Measurements from ENCODE around the gene RNF182.
"Not testable (repeated sequence)": the region's sequence is repeated elsewhere in the genome, so short reads cannot be mapped to it uniquely, and the experiment has no call there.

Gene RNF182

DNA sequence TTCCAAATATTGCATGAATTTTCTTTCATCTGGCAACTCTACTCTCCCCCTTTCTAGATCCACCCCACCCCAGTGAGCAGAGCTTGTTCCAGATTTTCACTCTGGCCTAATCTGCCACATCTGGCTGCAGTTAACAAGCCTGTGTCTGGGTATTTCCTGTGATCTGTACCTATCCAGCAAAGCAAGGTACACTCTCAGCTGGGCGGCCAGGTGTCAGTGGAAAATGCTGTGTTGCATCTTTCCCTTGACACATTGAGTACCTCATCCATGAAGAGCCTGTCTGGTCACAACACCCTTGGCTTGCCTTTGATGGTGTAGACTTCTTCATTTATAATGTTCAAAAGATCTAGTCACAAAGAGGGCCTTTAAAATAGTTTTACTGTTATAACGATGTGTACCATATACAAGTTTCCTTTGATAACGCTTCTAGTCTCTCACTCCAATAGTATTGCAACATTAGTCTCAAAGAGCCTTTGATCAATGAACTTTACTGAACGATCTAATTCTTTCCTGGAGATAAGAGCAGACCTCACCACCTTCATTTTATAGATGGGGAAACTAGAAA lies 6.0 kb upstream of the RNF182 start:
- no peak for FAIRE-seq

DNA sequence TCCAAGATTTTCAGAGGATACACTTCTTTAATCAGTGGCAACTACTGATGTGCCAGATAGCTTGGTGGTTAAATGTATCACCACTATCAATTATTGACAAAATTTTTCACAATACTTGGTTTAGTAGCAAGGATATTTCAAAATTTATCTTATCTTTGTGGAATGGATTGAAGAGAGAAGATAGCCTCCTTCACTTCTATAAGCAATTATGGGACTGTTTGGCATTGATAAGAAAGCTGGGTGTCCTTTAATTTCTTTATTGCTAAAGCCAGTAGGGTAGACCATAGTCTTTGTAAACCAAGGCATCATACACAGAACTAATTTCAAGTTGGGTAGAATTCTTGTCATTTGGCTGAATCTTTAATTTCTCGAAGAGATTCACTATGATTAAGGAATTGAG lies 4.9 kb upstream of the RNF182 start:
- no peak for FAIRE-seq

DNA sequence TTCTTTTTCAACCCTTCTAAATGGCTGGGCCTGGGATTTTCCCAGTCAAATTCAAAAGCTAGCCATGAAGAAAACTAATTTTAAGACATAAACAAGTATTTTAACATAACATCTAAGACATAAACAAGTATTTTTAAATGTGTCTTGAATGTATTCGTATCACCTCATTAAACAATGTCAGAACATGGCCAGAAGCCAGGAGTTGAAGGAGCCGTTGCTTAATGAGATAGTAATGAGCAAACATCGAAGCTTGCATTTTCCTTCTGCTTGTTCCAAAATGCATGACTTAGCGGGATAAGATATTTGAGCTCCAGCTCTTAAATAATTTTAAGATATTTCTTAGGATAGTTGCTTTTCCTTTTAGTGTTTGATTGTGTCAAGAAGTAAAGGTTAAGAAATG lies 4.2 kb upstream of the RNF182 start:
- no peak for FAIRE-seq

DNA sequence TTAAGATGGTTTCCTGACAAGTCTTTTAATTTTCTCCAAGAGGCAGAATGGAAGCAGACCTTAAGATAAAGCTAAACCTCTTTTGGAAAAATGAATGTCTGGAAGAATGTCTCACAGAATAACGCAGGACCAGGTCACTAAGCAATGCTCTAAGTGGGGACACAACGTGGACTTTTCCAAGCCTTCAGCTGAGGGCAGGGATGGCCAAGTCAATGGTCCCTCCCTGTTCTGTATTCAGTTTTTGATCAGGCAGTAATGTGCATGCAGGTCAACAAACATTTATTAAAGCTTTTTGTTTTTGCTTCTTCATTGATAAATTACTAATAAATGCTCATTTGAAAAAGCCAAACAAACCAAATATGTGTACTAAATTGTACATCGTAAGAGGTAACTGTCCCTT lies 2.0 kb upstream of the RNF182 start:
- FAIRE-seq: no peak

DNA sequence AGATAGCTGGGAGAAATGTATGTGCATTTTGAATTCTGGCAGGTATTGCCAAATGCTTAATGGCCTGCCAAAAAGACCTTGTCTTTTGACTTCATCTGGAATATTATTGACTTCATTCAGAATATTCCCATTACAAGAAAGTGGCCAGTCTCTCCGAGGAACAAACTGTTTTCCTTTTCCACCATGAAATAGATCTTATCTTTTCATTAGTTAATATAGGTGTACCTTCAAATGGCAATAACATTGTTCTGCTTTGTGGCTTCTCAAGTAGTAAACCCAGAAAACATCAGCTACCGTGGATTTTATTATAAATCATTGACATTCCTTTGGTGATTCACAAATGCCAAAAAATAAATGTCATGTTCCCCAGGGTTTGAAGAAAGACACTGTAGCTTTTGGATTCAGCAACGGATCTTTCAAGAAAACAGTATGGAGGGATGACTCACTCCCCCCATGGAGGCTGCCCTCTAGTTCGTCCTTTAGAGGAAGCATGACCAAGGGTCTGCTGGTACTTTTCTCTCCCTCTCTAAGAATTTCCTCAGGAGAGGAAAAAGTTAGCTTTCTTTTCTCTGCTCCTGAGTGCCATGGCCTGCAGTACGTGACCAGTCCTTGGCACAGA lies 1.1 kb upstream of the RNF182 start:
- no peak for FAIRE-seq

DNA sequence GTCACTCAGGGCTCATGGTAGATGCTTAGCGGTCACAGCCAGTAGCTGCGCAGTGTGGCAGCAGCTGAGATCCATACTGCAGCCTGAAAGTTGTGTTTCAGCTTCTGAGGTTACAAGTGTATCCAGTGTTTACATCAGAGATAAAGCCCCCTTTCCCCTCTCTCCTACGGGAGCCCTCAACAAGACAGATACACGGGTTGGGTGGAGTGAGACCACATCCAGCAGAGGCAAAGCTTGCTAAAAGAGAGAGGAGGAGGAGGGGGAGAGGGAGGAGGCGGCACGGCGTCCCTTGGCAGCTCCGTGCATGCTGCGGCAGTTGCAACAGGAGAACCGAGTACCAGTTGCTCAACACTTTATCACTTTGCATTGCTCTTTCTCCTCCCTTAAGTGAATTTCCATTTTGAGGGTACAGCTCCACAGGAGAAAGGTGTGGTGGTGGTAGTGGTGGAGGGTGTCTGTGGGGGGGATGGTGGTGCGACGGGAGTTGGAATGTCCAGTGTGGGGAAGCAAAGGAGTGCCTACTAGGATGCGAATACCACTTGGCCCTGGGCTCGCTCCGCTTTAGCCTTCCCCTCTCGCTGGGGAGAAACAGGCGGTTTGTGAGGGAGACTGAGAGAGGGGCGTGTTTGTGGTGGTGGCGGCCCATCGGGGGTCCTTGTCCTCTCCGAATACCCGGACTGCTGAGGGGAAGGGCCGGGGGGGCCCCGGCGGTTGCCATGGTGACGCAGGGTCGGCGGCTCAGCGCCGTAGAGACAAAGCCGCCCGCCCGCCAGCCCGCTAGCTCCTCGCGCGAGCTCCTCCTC lies 405 bp upstream of the RNF182 start:
- no peak for FAIRE-seq

DNA sequence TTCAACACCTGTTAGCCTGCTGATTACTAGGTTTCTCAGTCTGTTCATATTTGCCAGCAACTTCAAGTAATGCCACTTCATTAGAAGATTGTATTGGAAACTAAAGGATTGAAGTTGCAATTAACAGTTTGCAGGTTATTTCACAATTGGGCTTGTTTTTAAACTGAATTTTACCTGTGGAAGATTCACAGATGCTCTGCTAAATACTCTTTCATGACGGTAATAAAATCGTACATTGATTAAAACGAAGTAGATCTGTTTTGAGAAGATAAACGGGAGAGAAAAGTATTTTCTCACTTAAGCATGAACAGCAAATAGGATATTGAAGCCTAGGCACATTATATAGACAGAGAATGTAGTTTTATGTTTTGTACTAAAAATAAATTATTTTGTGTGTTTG lies 1.6 kb downstream of the RNF182 start:
- no peak for FAIRE-seq

DNA sequence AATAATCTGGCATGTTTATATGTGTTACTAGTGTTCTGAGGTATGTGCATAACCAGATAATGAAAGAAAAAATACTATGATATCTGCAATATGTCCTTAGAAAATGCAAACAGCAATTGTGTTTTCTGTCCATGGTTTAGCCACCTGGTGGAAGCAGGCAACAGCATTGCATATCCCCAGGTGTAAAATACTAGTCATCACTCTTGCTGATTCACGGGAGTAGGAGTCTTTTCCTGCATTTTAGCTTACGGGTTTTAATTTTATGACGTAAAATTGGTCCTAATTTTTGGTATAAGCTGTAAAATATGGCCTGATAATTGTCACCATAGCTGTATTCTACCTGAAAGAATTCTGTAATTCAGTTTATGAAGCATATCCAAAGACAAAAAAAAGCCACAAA lies 2.5 kb downstream of the RNF182 start:
- FAIRE-seq: no peak

DNA sequence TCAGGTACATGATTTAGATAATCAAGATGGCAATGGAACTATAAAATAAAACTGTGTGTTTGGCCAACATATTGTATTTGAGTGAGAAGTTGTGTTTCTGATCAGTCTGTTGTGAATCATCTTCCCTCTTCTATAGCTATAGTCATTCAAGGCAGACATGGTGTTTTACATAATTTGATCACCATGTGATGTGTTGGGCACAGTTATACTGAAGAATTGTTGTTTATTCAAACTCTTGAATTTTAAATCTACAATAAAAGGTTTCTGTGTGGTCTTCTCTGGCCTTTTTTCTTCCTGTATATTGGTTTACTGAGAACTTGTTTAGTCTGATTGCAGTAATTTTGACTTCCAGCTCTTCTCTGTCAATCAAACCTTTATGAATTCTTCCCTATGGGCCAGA lies 4.4 kb downstream of the RNF182 start:
- no peak for FAIRE-seq

DNA sequence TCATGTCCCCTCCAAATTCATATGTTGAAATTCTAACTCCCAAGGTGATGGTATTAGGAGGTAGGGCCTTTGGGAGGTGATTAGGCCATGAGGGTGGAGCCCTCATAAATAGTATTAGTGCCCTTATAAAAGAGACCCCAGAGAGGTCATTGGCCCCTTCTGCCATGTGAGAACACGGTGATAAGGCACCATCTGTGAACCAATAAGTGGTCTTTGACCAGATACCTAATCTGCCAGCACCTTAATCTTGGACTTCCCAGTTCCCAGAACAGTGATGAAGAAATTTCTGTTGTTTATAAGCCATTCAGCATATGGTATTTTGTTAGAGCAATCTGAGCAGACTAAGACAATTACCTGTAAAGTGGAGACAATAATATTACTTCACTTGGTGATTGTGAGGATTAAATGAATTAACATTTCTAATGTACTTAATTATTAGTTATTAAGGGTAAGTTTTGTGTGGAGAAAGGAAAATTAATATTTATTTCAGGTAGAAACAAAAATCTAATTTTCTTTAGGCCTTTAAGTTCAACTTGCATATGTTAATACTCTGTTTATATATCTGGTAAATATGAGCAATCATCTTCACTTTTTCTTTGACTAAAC lies 7.1 kb downstream of the RNF182 start:
- FAIRE-seq: no peak

DNA sequence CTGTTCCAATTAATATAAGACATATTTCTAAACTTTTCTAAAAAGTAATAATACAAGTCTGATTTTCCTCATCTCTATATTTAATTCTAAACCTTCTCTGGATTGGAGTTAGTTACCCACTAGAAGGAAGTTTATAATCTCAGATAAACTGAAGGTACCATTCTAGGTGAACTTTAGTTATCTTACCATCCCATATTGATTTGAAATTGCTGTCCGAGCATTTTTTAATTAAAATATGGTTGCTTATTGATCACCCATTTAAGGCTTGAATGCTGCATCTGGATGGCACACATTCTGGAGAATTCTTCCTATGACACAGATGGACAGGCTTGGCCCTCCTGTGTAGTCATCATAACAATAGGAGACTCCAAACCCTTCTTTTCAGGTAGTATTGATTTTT lies 8.0 kb downstream of the RNF182 start:
- no peak for FAIRE-seq

DNA sequence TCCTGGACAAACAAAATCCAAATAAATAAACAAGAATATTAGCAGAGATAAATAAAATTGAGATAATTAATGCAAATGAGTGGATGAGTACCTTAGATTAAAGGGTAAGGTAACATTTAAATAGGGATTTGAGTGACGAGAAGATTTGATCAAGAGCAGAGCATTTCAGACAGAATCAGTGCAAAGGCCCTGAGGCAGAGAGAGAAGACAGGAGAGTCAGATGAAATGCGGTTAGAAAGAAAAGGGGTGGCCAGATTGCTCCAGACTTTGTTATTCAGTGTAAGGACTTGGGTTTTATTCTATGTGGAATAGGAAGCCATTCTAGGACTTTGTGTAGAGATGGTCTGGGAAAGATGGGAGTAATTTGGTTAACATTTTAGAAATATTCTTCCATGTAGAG lies 10.0 kb downstream of the RNF182 start:
- no peak for FAIRE-seq

DNA sequence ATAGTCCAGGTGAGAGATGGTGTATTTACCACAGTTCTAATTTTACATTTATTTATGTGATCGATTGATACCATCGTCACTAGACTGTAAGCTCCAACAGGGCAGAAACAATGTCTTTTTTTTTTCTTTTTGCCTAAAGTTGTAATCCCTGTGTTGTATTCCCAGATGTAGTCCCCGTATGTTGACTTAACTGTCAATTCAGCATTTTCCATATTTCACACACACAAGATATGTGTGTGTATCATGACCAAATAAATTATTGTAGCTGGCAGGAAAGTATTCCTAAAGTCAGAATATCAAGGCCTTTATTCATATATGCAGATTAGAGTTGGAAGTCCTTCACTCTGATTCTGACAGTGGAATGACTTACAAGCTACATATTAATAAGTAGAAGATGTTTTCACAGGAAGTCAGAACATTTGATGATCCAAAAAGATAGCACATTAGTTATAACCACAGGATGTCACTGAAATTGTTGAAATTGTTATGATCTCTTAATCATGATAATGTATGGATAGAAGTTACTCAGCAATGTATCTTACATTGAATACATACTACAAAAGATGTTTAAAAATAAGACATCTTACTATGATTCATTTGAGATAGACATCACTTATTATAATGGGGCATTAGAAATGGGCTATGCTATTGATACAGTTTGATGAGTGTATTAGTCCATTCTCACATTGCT lies 10.6 kb downstream of the RNF182 start:
- no peak for FAIRE-seq

DNA sequence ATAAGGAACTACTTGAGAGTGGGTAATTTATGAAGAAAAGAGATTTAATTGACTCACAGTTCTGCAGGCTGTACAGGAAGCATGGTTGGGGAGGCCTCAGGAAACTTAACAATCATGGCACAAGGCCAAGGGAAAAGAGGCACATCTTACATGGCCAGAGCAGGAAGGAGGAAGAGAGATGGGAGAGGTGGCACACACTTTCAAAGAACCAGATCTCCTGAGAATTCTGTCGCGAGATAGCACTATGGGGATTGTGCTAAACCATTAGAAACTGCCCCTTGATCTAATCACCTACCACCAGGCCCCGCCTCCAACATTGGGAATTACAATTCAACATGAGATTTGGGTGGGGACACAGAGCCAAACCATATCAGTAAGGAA lies 11.1 kb downstream of the RNF182 start:
- FAIRE-seq: not testable (repeated sequence)

DNA sequence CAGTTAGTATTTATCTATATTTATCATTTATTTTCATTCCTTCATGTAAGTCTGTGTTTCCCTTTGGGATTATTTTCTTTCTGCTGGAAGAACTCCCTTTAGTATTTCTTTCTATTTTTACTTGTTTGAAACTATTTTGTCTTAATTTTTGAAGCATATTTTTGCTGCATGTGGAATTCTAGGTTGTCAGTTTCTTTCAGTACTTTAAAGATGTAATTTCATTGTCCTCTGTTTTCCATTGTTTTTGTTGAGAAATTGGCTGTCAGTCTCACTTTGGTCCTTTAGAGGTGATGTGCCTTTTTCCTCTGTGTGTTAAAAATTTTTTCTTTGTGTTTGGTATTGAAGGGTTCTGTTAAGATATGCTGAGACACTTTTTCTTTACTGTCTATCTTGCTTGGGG lies 17.1 kb downstream of the RNF182 start:
- no peak for FAIRE-seq

DNA sequence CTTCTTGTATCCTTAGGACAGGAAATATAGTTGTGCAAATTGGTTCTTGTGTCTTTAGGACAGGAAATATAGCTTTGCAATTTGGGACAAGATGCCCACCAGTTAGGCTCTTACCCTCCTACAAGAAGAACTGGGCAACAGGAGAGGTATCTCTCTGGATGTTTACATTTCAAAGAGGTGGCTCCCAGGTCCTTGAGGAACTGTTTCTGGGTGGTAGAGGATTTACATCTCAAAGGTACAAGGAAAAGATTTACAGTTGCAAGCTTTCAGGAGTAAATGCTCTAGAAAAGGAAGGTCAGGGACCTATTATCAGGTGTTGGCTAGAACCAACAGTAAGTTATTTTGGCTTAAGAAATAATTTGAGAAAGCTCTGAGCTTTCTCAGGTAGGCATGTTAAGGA lies 19.2 kb downstream of the RNF182 start:
- no peak for FAIRE-seq

DNA sequence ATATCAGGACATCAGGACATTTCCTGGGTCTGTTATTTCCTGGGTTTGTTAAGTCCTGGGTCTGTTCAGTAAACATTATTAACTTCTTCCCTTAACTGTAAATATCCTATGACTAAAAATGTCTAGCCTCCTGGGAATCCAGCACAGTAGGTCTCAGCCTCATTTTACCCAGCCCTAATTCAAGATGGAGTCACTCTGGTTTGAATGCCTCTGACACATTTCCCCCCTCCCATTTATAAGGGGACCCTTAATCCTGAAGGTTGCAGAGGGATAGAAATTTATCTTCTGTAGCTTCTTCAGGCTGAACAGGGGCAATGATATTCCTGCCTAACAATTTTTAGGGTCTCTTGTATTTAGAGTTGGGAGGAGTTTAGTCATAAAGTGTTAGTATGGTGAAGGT lies 21.8 kb downstream of the RNF182 start:
- no peak for FAIRE-seq

DNA sequence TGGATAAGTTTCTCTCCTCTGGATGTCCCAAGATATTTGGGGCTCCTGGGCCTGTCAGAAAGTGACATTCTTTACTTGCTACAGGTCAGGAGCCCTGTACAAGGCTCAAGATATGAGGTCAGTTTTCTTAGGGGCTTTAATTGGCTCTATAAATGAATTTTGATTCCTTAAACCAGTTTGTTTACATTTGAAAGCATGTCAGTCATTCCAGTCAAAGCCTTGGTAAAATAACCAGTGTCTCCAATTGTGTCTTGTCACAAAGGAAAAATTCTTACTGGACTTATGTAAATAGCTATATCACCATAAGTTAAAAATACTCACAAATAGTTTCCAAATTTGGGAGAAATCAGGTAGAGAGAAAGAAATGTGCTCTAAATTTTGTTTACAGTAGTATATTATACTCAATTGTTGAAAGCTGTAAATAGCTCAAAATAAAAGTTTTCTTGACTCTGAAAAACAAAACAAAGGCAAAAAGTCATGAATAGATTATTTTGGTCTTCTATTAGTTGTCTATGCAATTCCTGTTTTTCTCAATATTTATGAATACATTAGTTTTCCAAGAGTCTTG lies 22.9 kb downstream of the RNF182 start:
- FAIRE-seq: no peak

DNA sequence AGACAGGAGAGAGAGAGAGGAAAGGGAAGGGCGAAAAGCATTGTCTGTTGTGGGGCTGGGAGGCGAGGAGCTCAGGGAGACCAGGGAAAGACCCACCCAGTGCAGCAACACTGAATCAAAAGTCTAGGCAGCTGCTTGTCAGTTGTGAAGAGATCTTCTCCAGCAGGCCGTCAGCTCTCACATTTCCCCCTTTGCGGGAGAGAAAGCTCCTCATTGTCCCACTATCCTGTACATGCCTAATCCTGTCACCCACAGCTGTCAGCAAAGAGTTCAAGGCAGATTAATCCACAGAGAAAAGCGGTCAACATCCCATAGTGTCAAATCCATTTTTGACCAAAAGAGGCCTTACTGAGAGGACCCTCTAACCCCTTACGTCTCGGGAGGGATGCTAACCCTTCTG lies 27.3 kb downstream of the RNF182 start:
- FAIRE-seq: no peak

DNA sequence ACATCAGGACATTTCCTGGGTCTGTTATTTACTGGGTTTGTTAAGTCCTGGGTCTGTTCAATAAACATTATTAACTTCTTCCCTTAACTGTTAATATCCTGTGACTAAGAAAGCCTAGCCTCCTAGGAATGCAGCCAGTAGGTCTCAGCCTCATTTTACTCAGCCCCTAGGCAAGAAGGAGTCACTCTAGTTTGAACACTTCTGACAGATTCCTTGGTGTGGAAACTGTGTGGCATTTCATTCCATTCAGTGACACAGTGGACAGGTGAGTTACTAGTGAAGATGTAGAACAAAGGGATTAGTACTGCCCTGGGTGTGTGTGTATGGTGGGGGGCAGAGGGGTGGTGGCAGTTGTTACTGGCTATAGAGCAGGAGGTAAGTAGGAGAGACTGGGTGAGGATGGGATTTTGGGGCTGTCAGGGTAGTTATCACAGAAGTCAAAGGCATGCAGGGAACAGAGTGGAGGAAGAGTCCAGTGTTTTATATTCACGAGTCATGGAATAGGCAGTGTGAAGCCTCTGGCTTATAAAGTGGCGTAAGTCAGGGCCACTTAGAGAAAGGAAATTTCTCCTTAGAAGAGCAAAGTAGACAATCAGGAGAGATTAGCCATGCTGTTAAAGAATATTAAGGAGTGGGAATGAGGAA lies 28.4 kb downstream of the RNF182 start:
- FAIRE-seq: no peak

DNA sequence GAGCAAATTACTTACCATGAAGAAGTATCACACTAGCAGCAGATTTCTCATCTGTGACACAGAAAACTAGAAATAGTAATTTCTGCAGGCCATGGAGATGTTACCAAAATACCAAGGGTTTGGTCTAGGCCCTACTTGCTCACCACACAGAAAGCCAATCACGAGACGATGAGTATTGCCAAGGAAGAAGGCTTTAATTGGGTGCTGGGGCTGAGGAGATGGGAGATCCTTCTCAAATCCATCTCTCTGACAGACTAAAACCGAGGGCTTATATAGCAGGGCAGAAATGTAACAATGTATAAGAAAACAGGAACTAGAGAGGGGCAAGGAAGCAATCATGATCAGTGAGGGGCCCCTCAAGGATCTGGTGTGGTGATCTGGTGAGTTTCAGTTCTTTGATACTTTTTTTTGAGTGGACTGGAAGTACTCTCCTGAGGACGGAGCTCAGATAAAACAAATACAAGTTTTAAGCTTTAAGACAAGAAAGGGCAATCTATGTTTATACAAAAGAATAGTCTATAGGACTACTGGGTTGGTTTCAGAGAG lies 40.9 kb downstream of the RNF182 start:
- no peak for FAIRE-seq

DNA sequence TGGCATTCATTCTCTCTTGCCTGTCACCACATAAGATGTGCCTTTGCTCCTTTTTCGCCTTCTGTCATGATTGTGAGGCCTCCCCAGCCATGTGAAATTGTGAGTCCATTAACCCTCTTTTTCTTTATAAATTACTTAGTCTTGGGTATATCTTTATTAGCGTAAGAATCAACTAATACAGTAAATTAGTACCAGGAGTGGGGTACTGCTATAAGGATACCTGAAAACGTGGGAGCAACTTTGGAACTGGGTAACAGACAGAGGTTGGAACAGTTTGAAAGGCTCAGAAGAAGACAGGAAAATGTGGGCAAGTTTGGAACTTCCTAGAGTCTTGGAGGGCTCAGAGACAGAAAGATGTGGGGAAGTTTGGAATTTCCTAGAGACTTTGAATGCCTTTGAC lies 46.6 kb downstream of the RNF182 start:
- FAIRE-seq: no peak

Measured in colon (tissue), 2 donors.